ENCODE data around the gene BRSK2.
A peak's percentile ranks its signal among the peaks of the same experiment; 100 is the strongest.

GRCh38 chr11:1460986-1461825 lies 71.5 kb downstream of the BRSK2 start:
- TF ChIP-seq CTCF (conservative IDR thresholded peaks at IDR 0.05 in 1 of 2, IDR thresholded peaks at IDR 0.05 in 1 of 2; ENCODE audit: low read depth in 1 of 2, low read length in 2 of 2), result no peak
- TF ChIP-seq EZH2 (IDR thresholded peaks at IDR 0.05; ENCODE audit: low read length, missing control alignments), result peak; percentile 42
